Neural cell (in vitro differentiated cells): Measurements from ENCODE around the gene MAVS.

Experiments
- EZH2 ChIP-seq: fragments of 200-600, 300-800 bp; shearing (Covaris generic), sonication (generic); IDR thresholded peaks from 2 replicates; pipeline ENCODE4 v1.6.1; 2014; ENCODE audit warnings: antibody characterized with exemption, low read length, borderline replicate concordance, mild to moderate bottlenecking; ENCODE audit not compliant: insufficient read depth, poor library complexity, severe bottlenecking
- POLR2AphosphoS5 ChIP-seq: IDR thresholded peaks from 2 replicates; pipeline ENCODE4 v1.6.1; 2012
- TF ChIP-seq, protein P1 (sequence below): fragments of 450-650 bp; IDR thresholded peaks from 2 replicates; pipeline ENCODE4 v1.5.1; 2014; ENCODE audit warnings: antibody characterized with exemption, mild to moderate bottlenecking, moderate library complexity; ENCODE audit not compliant: poor library complexity, severe bottlenecking

DNA sequence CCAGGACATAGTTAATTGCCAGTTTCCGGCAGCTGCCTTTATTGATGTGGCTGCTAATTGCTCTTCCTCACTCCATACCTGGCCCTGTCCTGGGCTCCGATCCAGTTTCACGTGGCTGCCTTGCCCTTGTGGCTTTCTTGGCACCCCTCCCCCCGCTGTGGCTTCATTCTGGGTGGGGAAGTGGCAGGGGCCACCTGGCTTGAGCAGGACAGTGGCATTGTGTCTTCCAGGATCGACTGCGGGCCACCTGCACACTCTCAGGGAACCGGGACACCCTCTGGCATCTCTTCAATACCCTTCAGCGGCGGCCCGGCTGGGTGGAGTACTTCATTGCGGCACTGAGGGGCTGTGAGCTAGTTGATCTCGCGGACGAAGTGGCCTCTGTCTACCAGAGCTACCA lies 10.8 kb downstream of the MAVS start:
- TF ChIP-seq EZH2 (no peak), POLR2AphosphoS5 (no peak)
- TF ChIP-seq, protein P1, sequence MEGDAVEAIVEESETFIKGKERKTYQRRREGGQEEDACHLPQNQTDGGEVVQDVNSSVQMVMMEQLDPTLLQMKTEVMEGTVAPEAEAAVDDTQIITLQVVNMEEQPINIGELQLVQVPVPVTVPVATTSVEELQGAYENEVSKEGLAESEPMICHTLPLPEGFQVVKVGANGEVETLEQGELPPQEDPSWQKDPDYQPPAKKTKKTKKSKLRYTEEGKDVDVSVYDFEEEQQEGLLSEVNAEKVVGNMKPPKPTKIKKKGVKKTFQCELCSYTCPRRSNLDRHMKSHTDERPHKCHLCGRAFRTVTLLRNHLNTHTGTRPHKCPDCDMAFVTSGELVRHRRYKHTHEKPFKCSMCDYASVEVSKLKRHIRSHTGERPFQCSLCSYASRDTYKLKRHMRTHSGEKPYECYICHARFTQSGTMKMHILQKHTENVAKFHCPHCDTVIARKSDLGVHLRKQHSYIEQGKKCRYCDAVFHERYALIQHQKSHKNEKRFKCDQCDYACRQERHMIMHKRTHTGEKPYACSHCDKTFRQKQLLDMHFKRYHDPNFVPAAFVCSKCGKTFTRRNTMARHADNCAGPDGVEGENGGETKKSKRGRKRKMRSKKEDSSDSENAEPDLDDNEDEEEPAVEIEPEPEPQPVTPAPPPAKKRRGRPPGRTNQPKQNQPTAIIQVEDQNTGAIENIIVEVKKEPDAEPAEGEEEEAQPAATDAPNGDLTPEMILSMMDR, result no peak
